ENCODE results near the gene PTPN3. TPM values are rescaled to one million over a fixed set of nuclear protein-coding genes. Genes with fewer than 3 reads are reported as not detected.

The PTPN3 gene
- polyA plus RNA-seq, 3 donors = not detected

- Histone ChIP-seq H3K4me2 (replicated peaks; ENCODE audit: extremely low read depth, low read length, poor library complexity, severe bottlenecking) (no peak overlapping the region), H3K27ac (ENCODE audit: low read depth in 1 of 2, low read length in 2 of 2) (no peak overlapping the region), H4K20me1 (ENCODE audit: insufficient read depth, low read length) (no peaks in the 10 kb centered on the region), H3K9ac (ENCODE audit: insufficient read depth, low read length, poor library complexity, severe bottlenecking) (no peak overlapping the region), H3K4me3 (replicated peaks in 1 of 3; ENCODE audit: low read depth in 2 of 3, low read length in 3 of 3) (no peak overlapping the region), H3K27me3 (ENCODE audit: control insufficient read depth in 2 of 2, insufficient read depth in 2 of 2, low read length in 2 of 2) (peaks cover 0 to 6% of the 10 kb centered on the region in 2 donors), H3K9me3 (replicated peaks in 1 of 2; ENCODE audit: control insufficient read depth in 1 of 2, insufficient read depth in 1 of 2, low read length in 2 of 2) (no peaks in the 10 kb centered on the region), H3K36me3 (replicated peaks in 1 of 2; ENCODE audit: control insufficient read depth in 1 of 2, insufficient read depth in 2 of 2, low read length in 2 of 2) (no peaks in the 10 kb centered on the region), H3K79me2 (ENCODE audit: insufficient read depth, low read length) (no peaks in the 10 kb centered on the region), H2AFZ (ENCODE audit: insufficient read depth, low read depth, low read length, poor library complexity, severe bottlenecking) (no peak overlapping the region), H3K4me1 (ENCODE audit: control insufficient read depth in 1 of 2, insufficient read depth in 2 of 2, low read length in 2 of 2) (no peaks in the 10 kb centered on the region)
- H3K9me3 Mint-ChIP-seq = peaks cover 0 to 1% (median 0%) of the 10 kb centered on the region in 7 donors
- no peaks in the 10 kb centered on the region for H3K4me1 Mint-ChIP-seq
- H3K27ac Mint-ChIP-seq = no peak overlapping the region
- intact Hi-C loops (cut with micrococcal nuclease) = no loop called here
- peaks cover 8 to 17% (median 10%) of the 10 kb centered on the region in 3 donors for H3K27me3 Mint-ChIP-seq (ENCODE audit: low read depth in 3 of 3)
- H3K4me3 Mint-ChIP-seq = no peak overlapping the region
- no peak for DNase-seq
- TF ChIP-seq, protein P1, sequence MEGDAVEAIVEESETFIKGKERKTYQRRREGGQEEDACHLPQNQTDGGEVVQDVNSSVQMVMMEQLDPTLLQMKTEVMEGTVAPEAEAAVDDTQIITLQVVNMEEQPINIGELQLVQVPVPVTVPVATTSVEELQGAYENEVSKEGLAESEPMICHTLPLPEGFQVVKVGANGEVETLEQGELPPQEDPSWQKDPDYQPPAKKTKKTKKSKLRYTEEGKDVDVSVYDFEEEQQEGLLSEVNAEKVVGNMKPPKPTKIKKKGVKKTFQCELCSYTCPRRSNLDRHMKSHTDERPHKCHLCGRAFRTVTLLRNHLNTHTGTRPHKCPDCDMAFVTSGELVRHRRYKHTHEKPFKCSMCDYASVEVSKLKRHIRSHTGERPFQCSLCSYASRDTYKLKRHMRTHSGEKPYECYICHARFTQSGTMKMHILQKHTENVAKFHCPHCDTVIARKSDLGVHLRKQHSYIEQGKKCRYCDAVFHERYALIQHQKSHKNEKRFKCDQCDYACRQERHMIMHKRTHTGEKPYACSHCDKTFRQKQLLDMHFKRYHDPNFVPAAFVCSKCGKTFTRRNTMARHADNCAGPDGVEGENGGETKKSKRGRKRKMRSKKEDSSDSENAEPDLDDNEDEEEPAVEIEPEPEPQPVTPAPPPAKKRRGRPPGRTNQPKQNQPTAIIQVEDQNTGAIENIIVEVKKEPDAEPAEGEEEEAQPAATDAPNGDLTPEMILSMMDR (IDR thresholded peaks at IDR 0.05) = no peak
- no peaks in the 10 kb centered on the region for H3K36me3 Mint-ChIP-seq
- 54% methylated on average over 5 of the region's 5 CpGs for WGBS (ENCODE audit: insufficient coverage)
These were observed 21.3 kb upstream of the PTPN3 start for GRCh38 chr9:109519366-109519765.

GRCh38 chr9:109518621-109519335, 20.7 kb upstream of the PTPN3 start:
- Histone ChIP-seq H3K79me2 (ENCODE audit: insufficient read depth, low read length) (no peaks in the 10 kb centered on the region), H3K9ac (ENCODE audit: insufficient read depth, low read length, poor library complexity, severe bottlenecking) (no peak overlapping the region), H3K4me2 (replicated peaks; ENCODE audit: extremely low read depth, low read length, poor library complexity, severe bottlenecking) (no peak overlapping the region), H3K4me3 (replicated peaks in 1 of 3; ENCODE audit: low read depth in 2 of 3, low read length in 3 of 3) (no peak overlapping the region), H3K4me1 (ENCODE audit: control insufficient read depth in 1 of 2, insufficient read depth in 2 of 2, low read length in 2 of 2) (no peaks in the 10 kb centered on the region), H3K27ac (ENCODE audit: low read depth in 1 of 2, low read length in 2 of 2) (no peak overlapping the region), H3K27me3 (ENCODE audit: control insufficient read depth in 2 of 2, insufficient read depth in 2 of 2, low read length in 2 of 2) (peaks cover 0 to 4% of the 10 kb centered on the region in 2 donors), H4K20me1 (ENCODE audit: insufficient read depth, low read length) (no peaks in the 10 kb centered on the region), H3K36me3 (replicated peaks in 1 of 2; ENCODE audit: control insufficient read depth in 1 of 2, insufficient read depth in 2 of 2, low read length in 2 of 2) (no peaks in the 10 kb centered on the region), H3K9me3 (replicated peaks in 1 of 2; ENCODE audit: control insufficient read depth in 1 of 2, insufficient read depth in 1 of 2, low read length in 2 of 2) (no peaks in the 10 kb centered on the region), H2AFZ (ENCODE audit: insufficient read depth, low read depth, low read length, poor library complexity, severe bottlenecking) (no peak overlapping the region)
- intact Hi-C loops (cut with micrococcal nuclease) = no loop called here
- TF ChIP-seq, protein P1 (IDR thresholded peaks at IDR 0.05) = no peak
- Mint-ChIP-seq H3K4me1 (no peaks in the 10 kb centered on the region), H3K27me3 (ENCODE audit: low read depth in 3 of 3) (peaks cover 8 to 20% (median 10%) of the 10 kb centered on the region in 3 donors), H3K9me3 (peaks cover 0 to 1% (median 0%) of the 10 kb centered on the region in 7 donors), H3K27ac (no peak overlapping the region), H3K4me3 (no peak overlapping the region), H3K36me3 (no peaks in the 10 kb centered on the region)
- no peak for DNase-seq
- 100% methylated on average over 1 of the region's 4 CpGs for WGBS (ENCODE audit: insufficient coverage)

Data from CD14-positive monocyte (primary cell).